ENCODE measurements around the gene CDH5.

- TF ChIP-seq POLR2A (IDR thresholded peaks at IDR 0.05) (no peak), CTCF (IDR thresholded peaks at IDR 0.05) (no peak)
Observed at GRCh38 chr16:66376114-66376513, 9.6 kb downstream of the CDH5 start.
